IPS-NIHi7 (cell line): ENCODE data around the gene METTL25.

Source experiments
- DNase-seq: peaks from one replicate; pipeline ENCODE4 v3.0.0; 2012; ENCODE audit warnings: mixed read lengths; ENCODE audit errors: extremely low spot score

The METTL25 gene

DNA sequence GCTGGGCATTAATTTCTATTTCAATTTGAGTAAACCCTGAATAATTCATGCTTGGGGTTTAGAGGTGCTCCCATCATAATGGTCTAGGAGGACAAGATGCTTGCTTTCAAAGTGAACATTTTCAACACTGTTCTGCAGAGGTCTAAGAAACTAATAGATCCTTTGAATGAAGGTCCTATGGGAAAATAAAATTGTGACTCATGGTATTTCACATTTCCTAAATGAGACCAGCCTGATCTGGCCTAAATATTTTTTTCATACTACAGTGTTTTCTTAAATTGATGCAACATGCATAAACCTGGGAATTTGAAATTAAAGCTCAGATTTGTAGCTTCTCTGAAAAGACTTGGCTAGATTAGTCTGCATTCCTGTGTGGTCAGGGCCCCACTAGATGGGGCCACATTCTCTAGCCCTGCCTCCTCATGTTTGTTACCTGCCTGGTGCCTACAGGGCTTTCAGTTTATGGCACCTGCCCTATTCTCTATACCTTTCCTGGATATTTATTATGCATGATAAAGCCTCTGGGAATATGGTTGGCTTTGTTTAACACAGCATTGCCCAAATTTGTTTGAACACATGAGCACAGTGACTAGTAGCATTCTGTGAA, 112.7 kb downstream of the METTL25 start:
- peak; percentile 12 for DNase-seq

DNA sequence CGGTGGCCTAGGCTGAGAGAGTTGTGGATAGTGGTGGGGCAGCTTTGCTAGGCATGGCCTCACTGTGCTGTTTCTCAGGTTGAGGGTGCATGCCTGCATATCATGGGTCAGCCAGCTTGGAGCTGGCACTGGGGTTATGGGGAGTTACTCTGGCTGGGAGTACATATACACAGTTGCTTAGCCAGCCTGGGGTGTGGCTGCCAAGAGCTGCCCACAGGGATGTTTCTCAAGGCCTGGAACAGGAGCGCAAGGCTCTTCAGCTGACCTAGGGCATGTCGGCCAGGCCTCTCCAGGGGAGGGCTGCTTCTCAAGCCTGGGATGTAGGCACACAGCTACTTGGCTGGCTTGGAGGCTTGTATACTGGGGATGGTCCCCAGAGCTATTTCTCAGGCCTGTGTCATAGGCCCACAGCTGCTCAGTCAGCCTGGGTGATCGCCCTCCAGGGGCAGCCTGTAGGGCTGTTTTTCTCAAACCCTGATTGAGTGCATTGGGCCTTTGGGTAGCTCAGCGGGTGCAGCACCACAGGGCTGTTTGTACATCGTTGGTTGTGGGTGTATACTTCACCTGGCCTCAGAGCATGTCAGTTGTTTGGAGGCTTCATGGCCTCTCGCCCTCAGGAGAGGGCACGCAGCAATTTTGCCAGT, 114.9 kb downstream of the METTL25 start:
- DNase-seq = peak; percentile 8

DNA sequence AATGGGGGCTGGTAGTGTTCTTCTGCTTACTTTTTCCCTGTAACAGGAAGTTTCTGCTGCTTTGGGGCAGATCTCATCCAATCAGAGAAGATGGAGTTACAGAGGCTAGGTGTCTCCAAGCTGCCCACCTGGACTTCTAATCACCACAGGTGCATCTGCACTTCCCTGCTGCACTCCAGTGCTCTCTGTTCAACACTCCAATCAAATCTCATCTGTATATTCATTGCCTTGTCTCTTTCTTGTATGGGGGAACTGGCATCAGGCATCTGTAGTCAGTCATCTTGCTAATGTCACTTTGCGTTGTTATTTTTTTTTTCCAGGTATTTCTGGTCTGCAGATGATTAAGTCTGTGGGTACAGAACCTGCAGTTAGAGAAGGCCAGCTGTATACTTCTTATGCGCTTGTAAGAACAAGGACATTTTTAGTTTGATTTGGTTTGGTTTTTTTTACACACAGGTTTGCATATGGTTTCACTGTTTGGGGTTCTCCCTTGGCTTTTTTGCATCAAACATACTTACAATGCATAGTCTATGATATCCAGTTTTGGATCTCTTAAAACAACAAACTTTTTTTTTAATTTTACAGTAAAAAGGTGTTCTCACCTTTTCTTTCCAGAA, 116.0 kb downstream of the METTL25 start:
- DNase-seq = no peak

DNA sequence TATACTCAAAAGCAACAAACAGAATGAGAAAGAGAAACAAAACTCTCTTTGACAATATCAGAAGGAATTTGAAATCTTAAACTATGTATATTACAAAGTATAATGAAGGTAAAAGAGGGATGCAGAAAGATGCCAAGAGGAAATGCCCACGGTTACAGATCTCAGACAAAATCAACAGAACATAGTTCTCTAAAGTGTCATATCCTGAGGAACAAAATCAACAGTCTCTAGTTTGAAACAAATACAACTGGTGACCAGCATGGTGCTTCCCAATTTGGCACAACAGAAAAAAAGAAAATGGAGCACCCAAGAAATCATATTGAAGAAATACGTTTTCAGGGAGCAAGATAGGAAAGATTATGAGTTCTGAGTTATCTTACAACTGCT, 116.5 kb downstream of the METTL25 start:
- DNase-seq = no peak

DNA sequence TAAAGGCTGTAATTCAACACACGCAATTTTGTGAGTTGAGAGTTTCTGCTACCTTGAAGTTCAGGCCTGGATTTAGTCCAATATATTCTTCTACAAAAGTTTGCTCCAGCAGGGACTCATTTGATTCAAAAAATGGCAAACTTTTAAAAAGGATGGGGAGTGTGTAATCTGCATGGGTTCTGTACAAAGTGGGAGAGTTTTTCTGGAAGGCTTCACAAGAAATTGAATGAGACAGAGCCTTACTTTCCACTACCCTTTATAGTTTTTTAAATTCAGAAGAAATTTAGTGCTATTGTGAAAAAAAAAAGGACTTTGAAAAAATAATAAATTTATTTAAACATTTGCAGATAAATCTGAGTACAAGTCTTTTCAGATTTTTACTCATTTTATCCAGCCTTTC, 116.9 kb downstream of the METTL25 start:
- DNase-seq = no peak

DNA sequence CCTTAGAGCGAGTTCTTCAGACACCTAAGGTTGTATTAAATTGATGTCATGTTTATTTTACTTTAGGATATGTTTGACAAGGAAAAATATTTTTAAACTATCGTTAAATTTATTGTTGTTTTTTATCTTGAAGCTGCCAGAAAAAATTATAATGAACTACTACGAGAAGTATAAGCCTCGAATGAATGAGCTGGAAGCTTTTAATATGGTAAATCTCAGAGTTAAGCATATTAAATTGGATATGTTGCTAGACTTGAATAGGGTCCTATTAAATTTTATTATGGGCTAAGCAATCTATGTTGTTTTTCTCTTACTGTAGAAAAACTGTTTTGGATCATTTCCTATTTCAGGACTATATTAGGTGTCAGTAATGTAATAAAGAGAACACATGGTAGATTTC, 118.2 kb downstream of the METTL25 start:
- no peak for DNase-seq

DNA sequence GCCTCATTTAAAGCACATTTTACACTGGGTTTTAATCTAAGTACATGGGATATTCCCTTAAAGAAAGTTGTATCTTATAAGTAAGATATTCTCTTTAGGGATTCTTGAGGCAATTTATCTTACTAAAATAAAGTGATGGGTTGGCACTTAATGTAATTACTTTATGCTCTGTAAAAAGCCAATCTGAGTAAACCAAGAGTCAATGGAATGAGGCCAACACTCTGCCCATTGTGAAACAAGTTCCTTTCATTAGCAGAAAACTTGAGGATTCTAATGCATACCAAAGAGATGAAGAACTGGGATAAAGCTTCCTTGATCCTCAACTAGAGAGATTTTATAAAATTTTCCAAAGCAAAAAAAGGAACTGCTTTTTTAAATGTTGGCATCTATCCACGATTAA, 121.2 kb downstream of the METTL25 start:
- no peak for DNase-seq

DNA sequence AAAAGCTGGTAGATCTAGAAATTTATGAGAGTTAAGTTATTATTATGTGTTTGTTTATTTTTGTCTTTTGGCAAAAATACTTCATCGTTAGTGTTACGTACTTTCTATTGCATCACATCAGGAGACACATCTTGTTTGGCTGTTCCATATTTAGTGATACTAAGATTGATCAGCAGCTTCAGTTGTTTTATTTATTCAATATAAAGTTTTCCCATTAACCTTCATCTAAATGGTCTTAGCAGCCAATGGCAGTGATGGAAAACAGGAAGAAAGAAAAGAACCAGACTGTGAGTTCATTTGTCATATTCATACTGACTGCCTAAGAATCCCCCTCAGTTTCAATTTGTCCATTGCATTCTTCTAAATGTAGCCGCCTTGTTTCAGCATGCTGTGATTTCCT, 122.3 kb downstream of the METTL25 start:
- DNase-seq = no peak

DNA sequence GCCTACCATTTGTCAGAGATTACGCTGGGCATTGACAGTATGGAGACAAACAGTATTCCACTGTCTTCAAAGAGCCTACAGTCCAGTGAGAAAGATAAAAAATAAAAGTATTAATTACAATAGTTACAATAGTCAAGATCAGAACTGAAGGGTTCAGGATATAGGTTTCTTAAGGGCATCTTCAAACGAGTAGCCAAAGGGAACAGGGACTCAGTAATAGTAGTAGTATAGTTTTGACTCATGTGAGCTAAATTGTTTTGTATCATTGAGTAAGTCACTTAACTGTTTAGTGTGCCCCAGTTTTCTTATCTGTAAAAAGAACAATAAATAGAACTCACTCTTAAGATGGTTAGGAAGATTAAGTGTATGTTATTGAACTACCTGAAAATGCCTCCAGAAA, 123.6 kb downstream of the METTL25 start:
- no peak for DNase-seq

DNA sequence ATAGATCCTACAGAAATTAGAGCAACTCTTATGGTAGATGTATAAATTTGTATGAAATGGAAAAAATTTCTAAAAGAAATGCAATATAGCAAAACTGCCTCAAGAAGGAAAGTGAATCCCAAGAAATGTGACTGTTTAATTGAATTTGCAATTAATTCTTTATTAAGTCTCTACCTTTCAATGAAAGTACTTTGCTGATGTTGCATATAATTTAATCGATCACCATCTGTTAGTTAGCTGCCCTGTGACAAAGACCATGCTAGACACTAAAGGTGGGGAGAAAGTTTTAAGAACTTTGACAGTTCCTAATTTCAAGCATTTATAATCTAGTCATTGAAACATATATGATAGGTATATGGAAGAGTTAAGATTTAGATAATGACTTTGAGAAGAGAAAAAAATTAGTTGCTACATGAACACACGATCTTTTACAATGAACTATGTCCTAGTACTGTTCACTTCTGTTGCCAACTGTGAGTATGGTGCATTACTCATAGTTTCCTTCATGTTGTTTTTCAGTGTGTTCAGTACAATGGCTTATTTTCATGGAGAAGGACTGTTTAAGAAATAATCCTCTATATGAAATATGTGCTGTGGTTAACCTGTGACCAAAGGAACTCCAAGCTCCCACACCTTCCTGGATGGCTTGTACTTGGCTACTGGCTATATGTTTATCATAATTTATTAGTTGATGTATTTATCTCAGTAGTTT, 128.4 kb downstream of the METTL25 start:
- DNase-seq = no peak

DNA sequence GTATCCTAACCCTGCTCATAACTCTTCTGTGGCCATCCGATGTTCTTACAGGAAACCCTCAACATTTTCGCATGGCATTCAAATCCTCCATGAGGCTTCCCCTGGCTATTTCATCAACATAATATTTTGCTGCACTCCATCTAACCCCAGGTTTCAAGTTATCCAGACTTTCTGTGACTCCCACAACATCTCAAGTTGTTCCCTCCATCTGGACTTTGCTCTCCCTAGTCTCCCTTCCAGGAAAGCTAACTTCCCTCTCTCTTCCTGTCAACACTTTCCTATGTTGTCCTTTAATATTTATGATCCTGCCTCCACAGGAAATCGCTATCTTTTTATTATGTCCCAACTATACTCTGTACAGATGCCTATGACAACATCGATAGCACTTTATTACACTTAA, 146.1 kb downstream of the METTL25 start:
- DNase-seq = no peak

DNA sequence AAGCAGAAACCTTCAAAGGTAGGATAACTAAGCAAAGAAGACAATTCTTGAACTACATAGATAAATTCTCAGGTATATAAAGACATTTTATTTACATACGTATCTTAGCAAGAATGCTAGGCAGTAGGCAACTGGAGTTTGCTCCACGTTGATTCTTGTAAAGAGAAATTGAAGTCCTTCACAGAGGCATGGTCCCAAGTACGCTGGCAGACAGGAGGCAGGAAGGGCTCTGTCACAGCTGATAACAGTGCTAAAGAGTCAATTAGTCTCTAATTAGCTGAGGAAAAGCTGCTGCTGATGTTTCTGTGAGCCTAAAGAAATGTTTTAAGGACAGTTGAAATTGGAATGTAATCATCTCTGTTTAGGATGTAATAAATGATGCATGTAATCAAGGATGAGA, 146.8 kb downstream of the METTL25 start:
- no peak for DNase-seq

DNA sequence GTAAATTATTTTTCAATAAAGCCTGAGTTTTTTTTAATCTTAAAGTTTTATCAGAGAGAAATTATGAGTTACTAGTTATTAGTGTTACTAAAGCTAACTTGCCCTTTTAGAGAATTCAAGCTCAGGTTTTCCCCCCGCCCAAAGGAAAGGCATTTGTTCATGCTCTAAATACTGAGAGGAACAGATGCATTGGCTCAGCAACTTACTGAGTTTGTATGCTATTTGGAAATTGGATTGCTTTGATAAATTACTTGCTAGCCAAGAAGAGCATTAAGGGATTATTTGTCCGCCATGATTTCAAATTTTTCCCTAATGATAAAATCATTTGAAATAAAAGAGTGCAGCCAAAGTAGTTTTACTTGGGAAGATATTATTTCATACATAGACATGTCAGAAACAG, 149.4 kb downstream of the METTL25 start:
- DNase-seq = no peak

DNA sequence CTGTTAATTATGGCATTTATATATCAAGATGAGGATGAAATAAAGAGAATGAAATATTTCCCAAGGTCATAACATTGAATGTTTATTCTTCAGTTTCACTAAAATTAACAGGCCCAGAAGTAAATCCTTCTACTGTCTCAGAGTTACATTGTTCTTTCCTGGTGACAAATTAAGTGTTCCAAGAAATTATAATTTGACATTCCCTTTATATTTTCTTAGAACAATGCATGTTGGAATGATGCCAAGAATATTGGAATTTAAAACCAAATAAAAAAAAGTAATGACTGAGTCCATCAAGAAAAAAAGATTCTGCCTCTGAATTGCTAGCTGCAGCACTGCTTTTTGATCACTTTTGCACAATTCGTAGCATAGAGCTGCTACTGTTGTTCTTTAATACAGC, 152.1 kb downstream of the METTL25 start:
- DNase-seq = no peak

DNA sequence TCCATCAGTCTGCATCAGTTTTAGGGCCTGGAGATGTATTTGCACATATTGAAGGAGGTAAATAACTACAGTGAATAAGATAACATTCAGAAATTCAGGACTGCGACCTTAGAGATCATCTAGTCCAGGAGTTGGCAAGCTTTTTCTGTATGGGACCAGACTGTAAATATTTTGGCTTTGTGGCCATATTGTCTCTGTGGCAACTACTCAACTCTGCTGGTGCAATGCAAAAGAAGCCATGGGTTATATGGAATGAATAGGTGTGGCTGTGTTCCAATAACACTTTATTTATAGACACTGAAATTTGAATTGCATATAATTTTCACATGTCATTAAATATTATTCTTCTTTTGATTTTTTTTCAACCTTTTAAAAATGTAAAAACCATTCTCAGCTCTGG, 156.6 kb downstream of the METTL25 start:
- DNase-seq = no peak

DNA sequence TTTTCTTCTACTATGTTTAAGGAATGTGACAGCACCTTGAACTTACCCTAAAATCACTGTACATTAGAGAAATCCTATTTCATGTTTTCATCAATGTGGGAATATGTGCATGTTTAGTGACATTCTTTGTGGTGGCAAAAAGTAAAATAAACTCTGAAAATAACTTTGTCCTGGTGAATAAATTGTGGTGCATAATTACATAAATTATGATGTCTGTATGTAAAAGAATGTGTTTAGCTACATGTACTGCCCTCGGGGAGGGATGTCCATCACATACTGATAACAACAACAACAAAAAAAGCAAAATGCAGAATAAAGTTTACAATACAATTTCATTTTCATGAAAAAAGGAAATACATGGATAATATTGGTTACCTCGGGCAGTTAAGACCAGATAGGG, 157.3 kb downstream of the METTL25 start:
- DNase-seq = no peak

DNA sequence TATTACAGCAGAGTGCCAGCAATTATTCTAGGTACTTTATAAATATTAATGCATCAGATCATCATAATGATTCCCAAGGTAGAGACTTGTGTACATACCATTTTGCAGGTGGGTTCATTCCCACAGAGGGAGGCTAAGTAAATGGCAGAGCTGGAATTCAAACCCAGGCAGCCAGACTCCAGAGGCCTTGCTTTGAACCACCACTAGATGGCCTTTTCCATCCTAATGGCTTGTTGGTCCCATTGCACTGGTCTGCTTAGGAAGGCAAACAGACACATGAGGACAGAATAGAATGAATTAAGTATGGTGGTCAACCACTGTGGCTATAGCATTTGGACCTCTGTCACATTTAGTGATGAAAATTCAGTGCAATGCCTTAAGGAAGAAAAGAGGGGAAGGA, 158.7 kb downstream of the METTL25 start:
- peak; percentile 43 for DNase-seq

DNA sequence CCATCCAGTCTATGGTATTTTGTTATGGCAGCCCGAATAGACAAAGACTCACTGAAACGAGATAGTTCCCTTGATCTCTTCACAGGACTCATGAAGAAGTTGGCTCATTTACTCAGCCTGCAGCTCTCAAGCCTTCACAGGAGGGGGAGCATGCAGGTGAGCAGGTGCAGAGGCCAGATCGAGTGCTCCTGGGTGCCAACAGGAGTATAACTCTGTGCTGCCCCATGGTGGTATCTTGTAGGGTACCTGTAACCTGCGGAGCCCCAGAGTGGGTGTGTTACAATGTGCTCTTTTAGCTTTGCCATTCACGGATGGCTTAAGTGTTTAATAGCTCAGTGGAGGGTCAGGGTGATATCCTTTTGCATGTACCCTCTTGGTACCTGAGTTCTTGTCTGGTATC, 159.5 kb downstream of the METTL25 start:
- DNase-seq = no peak

DNA sequence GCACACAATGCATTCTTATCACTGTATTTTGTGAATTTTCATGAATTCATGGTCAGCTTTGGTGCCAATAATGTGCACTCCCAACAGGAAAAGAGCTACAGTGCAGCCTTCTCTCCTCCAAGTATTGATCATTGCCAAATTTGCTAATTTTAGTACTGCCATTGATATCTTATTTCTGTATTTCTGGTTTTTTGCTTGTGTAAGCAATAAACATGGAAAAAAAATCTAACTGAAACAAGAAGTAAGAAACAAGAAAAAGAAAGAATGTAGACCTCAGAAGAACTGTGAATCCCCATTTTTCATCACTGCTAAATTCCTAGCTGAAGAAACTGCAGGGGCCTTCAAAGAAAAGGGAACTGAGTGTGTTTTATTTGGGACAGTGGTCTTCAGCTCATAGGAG, 161.2 kb downstream of the METTL25 start:
- no peak for DNase-seq

DNA sequence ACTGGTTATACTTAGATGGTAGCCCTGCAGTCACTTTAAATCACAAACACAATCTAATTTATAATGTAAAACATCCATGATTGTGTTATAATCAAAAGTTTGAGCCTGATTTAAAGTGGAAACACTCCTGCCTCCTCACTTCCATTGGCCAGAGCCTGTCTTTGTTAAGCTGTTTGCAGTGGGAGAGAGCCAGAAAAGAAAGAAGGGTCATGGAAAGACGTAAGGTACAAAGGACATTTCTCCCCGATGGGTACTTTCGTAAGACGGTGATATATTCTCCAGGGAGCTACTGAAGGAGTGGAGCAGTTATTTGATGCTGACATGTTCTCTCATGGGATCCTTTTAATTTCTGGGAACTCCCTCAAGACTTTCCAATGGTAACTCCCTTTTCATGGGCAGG, 164.0 kb downstream of the METTL25 start:
- DNase-seq = no peak

DNA sequence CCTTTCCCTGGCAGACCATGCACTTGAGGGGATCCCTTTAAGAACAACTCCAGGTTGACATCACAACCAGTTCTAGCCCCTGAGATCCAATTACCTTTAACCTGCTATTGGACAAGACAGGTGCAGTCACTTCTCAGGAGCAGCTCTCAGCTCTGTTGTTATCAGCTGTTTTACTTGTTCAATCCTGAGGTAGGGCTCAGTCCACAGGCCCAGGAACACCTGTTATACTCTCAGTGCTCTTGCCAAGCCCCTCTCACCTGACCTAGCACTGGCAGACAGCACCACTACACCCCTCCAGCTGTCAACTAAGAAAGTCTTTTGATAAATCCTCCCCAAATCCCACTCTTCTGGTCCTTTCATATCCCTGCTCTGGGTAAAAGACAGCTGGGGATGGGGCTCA, 164.4 kb downstream of the METTL25 start:
- DNase-seq = no peak

DNA sequence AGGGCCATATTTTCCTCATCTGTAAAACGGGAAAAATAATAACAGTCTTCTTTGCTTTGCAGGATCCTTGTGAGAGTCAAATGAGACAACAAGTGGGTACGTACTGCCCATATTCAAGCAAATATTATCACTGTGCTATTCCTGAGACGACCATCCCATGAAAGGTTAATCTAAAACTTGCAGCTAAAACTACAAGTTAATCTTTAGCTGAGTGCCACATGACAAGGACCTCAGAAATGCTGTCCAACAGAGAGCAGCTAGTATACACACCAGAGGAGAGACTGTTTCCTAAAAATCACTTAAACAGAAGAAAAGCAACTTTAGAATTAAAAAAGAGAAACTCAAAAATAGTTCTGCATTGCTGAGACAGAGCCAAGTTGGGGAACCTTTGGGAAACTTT, 165.7 kb downstream of the METTL25 start:
- DNase-seq = no peak

DNA sequence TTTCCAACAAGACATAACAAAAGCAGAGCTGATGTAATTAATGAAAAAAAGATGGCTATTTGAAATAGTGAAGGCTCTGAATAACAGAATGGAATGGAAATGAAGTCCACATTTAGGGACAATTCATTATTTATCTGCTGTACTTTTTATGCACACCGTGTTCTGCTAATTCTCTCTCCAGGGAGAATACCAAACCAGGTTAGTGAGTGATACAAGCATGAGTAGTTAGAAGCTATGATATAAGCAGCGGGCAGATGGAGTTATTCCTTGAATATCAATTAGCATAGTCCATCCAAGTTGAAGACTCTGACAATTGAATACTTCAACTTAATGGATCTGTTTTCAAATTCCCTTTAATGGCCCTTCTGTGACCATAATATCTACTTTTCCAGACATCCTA, 166.3 kb downstream of the METTL25 start:
- DNase-seq = no peak
